Activated B cell treated with CpG ODN at 0.5 μM for 24 hours (primary cell): ENCODE results near the gene PIKFYVE. TPM values are rescaled to one million over a fixed set of nuclear protein-coding genes. Genes with fewer than 3 reads are reported as not detected.
"Not testable (repeated sequence)": the region's sequence is repeated elsewhere in the genome, so short reads cannot be mapped to it uniquely, and the experiment has no call there.

Experiments
- ATAC-seq: fragments of 200-7000 bp; cut with Tn5 transposase; one replicate; pipeline ENCODE4 v1.10.0; 2021; ENCODE audit warnings: low read depth, mild to moderate bottlenecking, moderate library complexity
- CTCF ChIA-PET: fragments of 350-600 bp; sonication (Branson Sonifier 250); formaldehyde crosslinking; loops from one replicate; lab custom pipeline; 2021; ENCODE audit warnings: antibody characterized with exemption; lab: Charles Lee
- POLR2A ChIA-PET: fragments of 350-600 bp; sonication (Branson Sonifier 250); formaldehyde crosslinking; loops from one replicate; lab custom pipeline; 2021; ENCODE audit warnings: antibody characterized with exemption; lab: Charles Lee
- DNase-seq: peaks from one replicate; pipeline ENCODE4 v3.0.0; 2022
- H3K27ac Mint-ChIP-seq: one replicate; pipeline ENCODE4 v1.8.0; 2020; ENCODE audit warnings: mixed read lengths
- H3K27me3 Mint-ChIP-seq: one replicate; pipeline ENCODE4 v1.8.0; 2021; ENCODE audit warnings: mixed read lengths
- H3K36me3 Mint-ChIP-seq: one replicate; pipeline ENCODE4 v1.8.0; 2021; ENCODE audit warnings: low read depth, mixed read lengths
- H3K4me1 Mint-ChIP-seq: one replicate; pipeline ENCODE4 v1.8.0; 2021; ENCODE audit warnings: mixed read lengths
- H3K4me3 Mint-ChIP-seq: one replicate; pipeline ENCODE4 v1.8.0; 2020; ENCODE audit warnings: mild to moderate bottlenecking, mixed read lengths
- H3K9me3 Mint-ChIP-seq: one replicate; pipeline ENCODE4 v1.8.0; 2020; ENCODE audit warnings: mixed read lengths
- CTCF ChIP-seq: fragments of 200-600 bp; IDR thresholded peaks from one replicate; pipeline ENCODE4 v1.8.0; 2022; ENCODE audit warnings: antibody characterized with exemption, mild to moderate bottlenecking
- intact Hi-C: fragments of 100-400 bp; cut with micrococcal nuclease; formaldehyde crosslinking; loops from one replicate; pipeline ENCODE4 v1.15.1; 2024
- total RNA-seq: library from RNA; stranded (reverse); gene quantifications from 2 replicates; pipeline ENCODE4 v1.2.3, GENCODE V29; 2022

PIKFYVE gene
- total RNA-seq, 1 donor from 2014 or later, result 106 TPM

- ChIA-PET CTCF (interaction anchor here (1.5 to 10.0 kb wide), 3 partner anchors 11 to 640 kb away, joined by 6 to 86 read pairs (median 8); partner anchors contain the start of genes IDH1 and METTL21A), POLR2A (interaction anchor here (0.6 to 4.7 kb wide), 17 partner anchors 11 to 1100 kb away, joined by 3 to 80 read pairs (median 3); partner anchors contain the start of genes CCNYL1, IDH1 and METTL21A)
- intact Hi-C loops, result loop anchor here (1.0 to 5.0 kb wide), 4 partner anchors 238 to 1498 kb away; partner anchors contain the start of genes FASTKD2, KLF7, MDH1B and PLEKHM3
- no peak for DNase-seq
- ATAC-seq, result peak; percentile 57
- peak overlapping the region; percentile 95 for H3K27ac Mint-ChIP-seq
- no peak for TF ChIP-seq CTCF
- H3K9me3 Mint-ChIP-seq, result no peaks in the 10 kb centered on the region
- peaks cover 55% of the 10 kb centered on the region for H3K4me1 Mint-ChIP-seq
- H3K36me3 Mint-ChIP-seq, result peaks cover 16% of the 10 kb centered on the region
- no peaks in the 10 kb centered on the region for H3K27me3 Mint-ChIP-seq
- peak overlapping the region; percentile 95 for H3K4me3 Mint-ChIP-seq
Measured at GRCh38 chr2:208265371-208265800, 669 bp upstream of the PIKFYVE start.

DNA sequence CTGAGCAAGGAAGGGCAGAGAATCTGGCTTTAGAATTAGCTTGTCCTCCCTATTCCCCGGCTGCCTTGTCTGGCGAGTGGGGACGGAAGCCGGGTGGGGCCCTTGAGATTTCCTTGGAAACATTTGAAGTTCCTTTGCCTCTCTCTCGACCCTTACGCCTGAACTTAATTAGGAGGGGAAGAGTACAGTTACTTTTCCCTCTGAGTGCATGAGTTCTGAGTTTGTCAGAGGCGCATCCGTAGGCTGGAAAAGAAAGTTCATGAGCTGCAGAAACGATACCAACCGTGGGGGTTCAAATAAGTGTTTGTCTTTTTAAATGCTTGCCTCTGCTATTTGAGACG is 468 bp downstream of the PIKFYVE start:
- intact Hi-C loops, result loop anchor here (1.0 to 5.0 kb wide), 11 partner anchors 12 to 1904 kb away; partner anchors contain the start of genes CREB1, FASTKD2, FZD5 and KANSL1L
- DNase-seq (no peak), ATAC-seq (no peak)
- Mint-ChIP-seq H3K27ac (peak overlapping the region; percentile 95), H3K4me3 (peak overlapping the region; percentile 95), H3K9me3 (no peaks in the 10 kb centered on the region), H3K36me3 (peaks cover 23% of the 10 kb centered on the region), H3K27me3 (no peaks in the 10 kb centered on the region), H3K4me1 (peaks cover 60% of the 10 kb centered on the region)
- POLR2A ChIA-PET, result interaction anchor here (1.0 to 4.7 kb wide), 14 partner anchors 12 to 1101 kb away, joined by 3 to 80 read pairs (median 4); partner anchors contain the start of genes CREB1, IDH1 and METTL21A
- CTCF ChIA-PET, result interaction anchor here (1.2 to 10.0 kb wide), 4 partner anchors 13 to 641 kb away, joined by 4 to 86 read pairs (median 7); partner anchors contain the start of genes IDH1 and METTL21A
- no peak for TF ChIP-seq CTCF

GRCh38 chr2:208266936-208267335 is 881 bp downstream of the PIKFYVE start:
- H3K27me3 Mint-ChIP-seq, result no peaks in the 10 kb centered on the region
- intact Hi-C loops, result loop anchor here (1.0 to 5.0 kb wide), 11 partner anchors 13 to 1904 kb away; partner anchors contain the start of genes CREB1, FASTKD2, FZD5 and KANSL1L
- DNase-seq (no peak), ATAC-seq (no peak)
- CTCF ChIA-PET, result interaction anchor here (1.2 to 10.0 kb wide), 4 partner anchors 13 to 641 kb away, joined by 4 to 86 read pairs (median 7); partner anchors contain the start of genes IDH1 and METTL21A
- peak overlapping the region; percentile 95 for H3K4me3 Mint-ChIP-seq
- H3K9me3 Mint-ChIP-seq, result no peaks in the 10 kb centered on the region
- no peak for TF ChIP-seq CTCF
- peaks cover 26% of the 10 kb centered on the region for H3K36me3 Mint-ChIP-seq
- POLR2A ChIA-PET, result interaction anchor here (0.8 to 4.7 kb wide), 10 partner anchors 13 to 737 kb away, joined by 3 to 80 read pairs (median 7); partner anchors contain the start of genes CREB1, IDH1 and METTL21A
- peak overlapping the region; percentile 95 for H3K27ac Mint-ChIP-seq
- H3K4me1 Mint-ChIP-seq, result peaks cover 61% of the 10 kb centered on the region

- not testable (repeated sequence) for H3K27me3 Mint-ChIP-seq, DNase-seq, ATAC-seq, H3K9me3 Mint-ChIP-seq
- H3K27ac Mint-ChIP-seq, result peak overlapping the region; percentile 95
- H3K36me3 Mint-ChIP-seq, result peaks cover 30% of the 10 kb centered on the region
- peak overlapping the region; percentile 95 for H3K4me3 Mint-ChIP-seq
- intact Hi-C loops, result loop anchor here (2.0 to 5.0 kb wide), 5 partner anchors 240 to 1903 kb away; partner anchors contain the start of genes FASTKD2, FZD5, KANSL1L and KLF7
- peaks cover 61% of the 10 kb centered on the region for H3K4me1 Mint-ChIP-seq
- ChIA-PET POLR2A (interaction anchor here (0.6 to 4.7 kb wide), 4 partner anchors 46 to 1448 kb away, joined by 3 to 80 read pairs (median 22); no protein-coding TSS in a partner anchor), CTCF (interaction anchor here (1.7 to 10.0 kb wide), 2 partner anchors 14 to 19 kb away, joined by 6 to 86 read pairs; partner anchors contain the start of gene IDH1)
Measured at GRCh38 chr2:208267526-208267925, 1.5 kb downstream of the PIKFYVE start.

DNA sequence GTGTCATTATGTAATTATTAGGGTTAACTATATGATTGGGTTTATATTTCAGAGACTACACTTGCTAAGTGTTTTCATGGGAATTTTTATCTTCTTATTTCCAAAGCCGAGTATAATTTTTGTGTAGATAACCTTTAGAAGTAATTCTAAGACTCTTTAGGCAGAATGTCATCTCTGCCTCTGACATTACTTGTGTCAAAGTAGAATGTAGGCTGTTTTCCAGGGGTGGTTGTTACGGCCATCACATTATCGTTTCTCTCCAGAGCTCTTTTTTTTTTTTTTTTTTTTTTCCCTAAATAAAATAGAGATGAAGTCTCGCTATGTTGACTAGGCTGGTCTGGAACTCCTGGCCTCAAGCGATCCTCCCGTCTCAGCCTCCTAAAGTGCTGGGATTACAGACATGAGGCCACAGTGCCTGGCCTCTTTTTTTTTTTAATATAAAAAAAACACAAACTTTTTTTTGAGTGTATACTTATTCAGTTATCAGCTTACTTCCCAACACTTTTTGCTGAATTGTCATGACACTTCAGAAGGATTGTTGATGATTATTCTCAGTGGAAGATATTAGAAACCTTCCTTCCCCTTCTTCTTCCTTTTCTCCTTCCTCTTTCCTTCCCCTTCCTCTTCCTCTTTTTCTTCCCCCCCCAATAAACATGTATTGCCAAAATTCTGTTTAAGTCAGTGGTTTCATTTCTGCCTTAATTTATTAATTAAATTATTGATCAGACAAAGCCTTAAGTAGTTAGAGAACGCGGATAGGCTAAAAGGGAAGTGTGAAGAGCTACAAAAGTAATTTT is 2.3 kb downstream of the PIKFYVE start:
- Mint-ChIP-seq H3K27me3 (no peaks in the 10 kb centered on the region), H3K9me3 (no peaks in the 10 kb centered on the region), H3K27ac (no peak overlapping the region), H3K4me1 (peaks cover 59% of the 10 kb centered on the region), H3K4me3 (peak overlapping the region; percentile 95), H3K36me3 (peaks cover 34% of the 10 kb centered on the region)
- DNase-seq, result no peak
- no peak for TF ChIP-seq CTCF
- POLR2A ChIA-PET, result interaction anchor here (0.6 to 4.7 kb wide), 8 partner anchors 13 to 1449 kb away, joined by 3 to 80 read pairs (median 4); partner anchors contain the start of gene IDH1
- intact Hi-C loops, result loop anchor here (5.0 kb wide), 3 partner anchors 241 to 1501 kb away; partner anchors contain the start of genes FASTKD2, KLF7, MDH1B and PLEKHM3
- no peak for ATAC-seq
- CTCF ChIA-PET, result interaction anchor here (1.3 to 10.0 kb wide), 3 partner anchors 14 to 92 kb away, joined by 3 to 86 read pairs (median 6); partner anchors contain the start of gene IDH1
